ENCODE results near the gene CCDC8. TPM values are rescaled to one million over a fixed set of nuclear protein-coding genes. Genes with fewer than 3 reads are reported as not detected.

Gene CCDC8
- total and polyA plus RNA-seq, 9 donors, result 20.1 to 82.6 (median 59.5) TPM

- intact Hi-C loops (cut with DNase I), result no loop called here
- no peak for TF ChIP-seq POLR2A (IDR thresholded peaks at IDR 0.05)
- TF ChIP-seq EP300 (IDR thresholded peaks at IDR 0.05), result no peak
- TF ChIP-seq, protein P1, sequence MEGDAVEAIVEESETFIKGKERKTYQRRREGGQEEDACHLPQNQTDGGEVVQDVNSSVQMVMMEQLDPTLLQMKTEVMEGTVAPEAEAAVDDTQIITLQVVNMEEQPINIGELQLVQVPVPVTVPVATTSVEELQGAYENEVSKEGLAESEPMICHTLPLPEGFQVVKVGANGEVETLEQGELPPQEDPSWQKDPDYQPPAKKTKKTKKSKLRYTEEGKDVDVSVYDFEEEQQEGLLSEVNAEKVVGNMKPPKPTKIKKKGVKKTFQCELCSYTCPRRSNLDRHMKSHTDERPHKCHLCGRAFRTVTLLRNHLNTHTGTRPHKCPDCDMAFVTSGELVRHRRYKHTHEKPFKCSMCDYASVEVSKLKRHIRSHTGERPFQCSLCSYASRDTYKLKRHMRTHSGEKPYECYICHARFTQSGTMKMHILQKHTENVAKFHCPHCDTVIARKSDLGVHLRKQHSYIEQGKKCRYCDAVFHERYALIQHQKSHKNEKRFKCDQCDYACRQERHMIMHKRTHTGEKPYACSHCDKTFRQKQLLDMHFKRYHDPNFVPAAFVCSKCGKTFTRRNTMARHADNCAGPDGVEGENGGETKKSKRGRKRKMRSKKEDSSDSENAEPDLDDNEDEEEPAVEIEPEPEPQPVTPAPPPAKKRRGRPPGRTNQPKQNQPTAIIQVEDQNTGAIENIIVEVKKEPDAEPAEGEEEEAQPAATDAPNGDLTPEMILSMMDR (IDR thresholded peaks at IDR 0.05), result no peak
- 92 to 94% (median 93%) methylated on average over 5 of the region's 5 CpGs for WGBS, 3 donors
- no peaks in the 10 kb centered on the region for H3K36me3 ChIP-seq
- no peak overlapping the region for H3K4me3 ChIP-seq
- DNase-seq, result peak in 1 of 5 donors; percentile 5
- no peaks in the 10 kb centered on the region for H3K4me1 ChIP-seq (ENCODE audit: insufficient read depth)
- H3K9me3 ChIP-seq, result no peaks in the 10 kb centered on the region
- no peaks in the 10 kb centered on the region for H3K27me3 ChIP-seq
- H3K27ac ChIP-seq, result no peak overlapping the region
Observed at GRCh38 chr19:46456930-46457329, 43.6 kb upstream of the CCDC8 start.

DNA sequence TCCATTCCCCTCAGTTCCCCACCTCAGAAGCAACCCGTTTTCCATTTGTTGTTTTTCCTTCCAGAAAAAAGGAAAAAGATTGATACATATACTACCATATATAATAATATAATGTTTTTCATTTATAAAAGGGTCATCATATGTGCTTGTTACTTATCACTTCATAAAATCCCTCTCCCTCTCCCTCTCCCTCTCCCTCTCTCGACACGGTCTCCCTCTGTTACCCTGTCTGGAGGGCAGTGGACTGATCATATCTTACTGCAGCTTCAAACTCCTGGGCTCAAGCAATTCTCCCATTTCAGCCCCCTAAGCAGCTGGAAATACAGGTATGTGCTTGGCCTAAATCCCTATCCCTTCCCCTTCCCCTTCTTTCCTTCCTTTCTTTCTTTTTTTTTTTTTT is 40.9 kb upstream of the CCDC8 start:
- 68 to 75% (median 75%) methylated on average over 3 of the region's 3 CpGs for WGBS, 3 donors
- H3K4me1 ChIP-seq (ENCODE audit: insufficient read depth), result no peaks in the 10 kb centered on the region
- DNase-seq, result no peak
- H3K27me3 ChIP-seq, result no peaks in the 10 kb centered on the region
- no peaks in the 10 kb centered on the region for H3K9me3 ChIP-seq
- no peak overlapping the region for H3K27ac ChIP-seq
- H3K36me3 ChIP-seq, result no peaks in the 10 kb centered on the region
- H3K4me3 ChIP-seq, result no peak overlapping the region
- TF ChIP-seq, protein P1 (IDR thresholded peaks at IDR 0.05), result no peak
- TF ChIP-seq POLR2A (IDR thresholded peaks at IDR 0.05), result no peak
- TF ChIP-seq EP300 (IDR thresholded peaks at IDR 0.05), result no peak
- intact Hi-C loops (cut with DNase I), result no loop called here

DNA sequence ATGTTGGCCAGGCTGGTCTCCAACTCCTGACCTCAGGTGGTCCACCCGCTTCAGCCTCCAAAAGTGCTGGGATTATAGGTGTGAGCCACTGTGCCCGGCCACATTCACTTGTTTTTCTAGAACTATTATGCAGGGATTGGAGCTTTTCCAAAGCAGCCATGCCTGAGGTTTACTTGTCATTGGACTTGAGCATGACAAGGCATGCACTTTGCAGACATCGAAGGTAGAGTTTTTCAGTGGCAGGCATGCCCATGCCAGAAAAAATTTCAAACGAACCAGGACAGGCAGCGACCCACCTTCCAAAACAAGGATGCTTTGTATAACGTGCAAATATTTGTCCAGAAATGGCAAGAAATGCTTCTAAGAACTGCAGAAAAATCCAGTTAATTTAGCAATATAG is 40.3 kb upstream of the CCDC8 start:
- no peaks in the 10 kb centered on the region for H3K9me3 ChIP-seq
- H3K27ac ChIP-seq, result no peak overlapping the region
- H3K4me3 ChIP-seq, result no peak overlapping the region
- WGBS, 3 donors, result 79 to 85% (median 83%) methylated on average over 6 of the region's 6 CpGs
- H3K36me3 ChIP-seq, result no peaks in the 10 kb centered on the region
- TF ChIP-seq POLR2A (IDR thresholded peaks at IDR 0.05) (no peak), EP300 (IDR thresholded peaks at IDR 0.05) (no peak)
- TF ChIP-seq, protein P1 (IDR thresholded peaks at IDR 0.05), result no peak
- no peaks in the 10 kb centered on the region for H3K4me1 ChIP-seq (ENCODE audit: insufficient read depth)
- intact Hi-C loops (cut with DNase I), result no loop called here
- DNase-seq, result no peak
- no peaks in the 10 kb centered on the region for H3K27me3 ChIP-seq

GRCh38 chr19:46452186-46452585 is 38.8 kb upstream of the CCDC8 start:
- H3K4me1 ChIP-seq (ENCODE audit: insufficient read depth), result no peaks in the 10 kb centered on the region
- TF ChIP-seq POLR2A (IDR thresholded peaks at IDR 0.05) (no peak), EP300 (IDR thresholded peaks at IDR 0.05) (no peak)
- TF ChIP-seq, protein P1 (IDR thresholded peaks at IDR 0.05), result no peak
- 54 to 62% (median 61%) methylated on average over 4 of the region's 4 CpGs for WGBS, 3 donors
- no peaks in the 10 kb centered on the region for H3K27me3 ChIP-seq
- H3K36me3 ChIP-seq, result no peaks in the 10 kb centered on the region
- no peaks in the 10 kb centered on the region for H3K9me3 ChIP-seq
- no peak for DNase-seq
- H3K4me3 ChIP-seq, result no peak overlapping the region
- intact Hi-C loops (cut with DNase I), result no loop called here
- no peak overlapping the region for H3K27ac ChIP-seq
